ENCODE measurements around the gene HHLA2.

DNA sequence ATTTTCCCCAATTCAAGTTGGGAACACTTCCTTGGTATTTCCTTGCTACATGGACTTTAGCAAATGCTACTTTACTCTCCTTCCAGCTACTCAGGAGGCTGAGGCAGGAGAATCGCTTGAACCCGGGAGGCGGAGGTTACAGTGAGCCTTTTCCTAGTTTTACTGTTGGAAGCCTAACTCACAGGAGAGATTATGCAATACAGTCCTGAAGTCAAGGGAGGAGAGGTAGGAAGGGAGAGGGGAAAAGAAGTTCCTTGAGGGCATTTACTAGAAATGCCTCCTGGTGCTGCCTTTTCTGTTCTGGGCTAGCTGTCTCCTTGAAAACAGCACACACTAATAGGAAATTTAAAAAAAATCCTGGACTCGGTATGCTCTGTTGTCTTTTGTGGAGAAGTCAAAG is 6.2 kb downstream of the HHLA2 start:
- TF ChIP-seq TAF1 (IDR thresholded peaks at IDR 0.05; ENCODE audit: low read depth, low read length) = no peak
- TF ChIP-seq POU2F2 (IDR thresholded peaks at IDR 0.05; ENCODE audit: low read depth, low read length) = no peak

Data from GM12891 (cell line).